GM12801 (cell line): ENCODE results near the gene FMNL1.

Experiments
- CTCF ChIP-seq: IDR thresholded peaks from one replicate; pipeline ENCODE4 v1.5.1; 2011; ENCODE audit warnings: control low read depth; ENCODE audit not compliant: insufficient read length; ENCODE audit errors: extremely low read depth

FMNL1 gene

GRCh38 chr17:45234641-45235415 lies 13.1 kb downstream of the FMNL1 start:
- TF ChIP-seq CTCF: no peak

- TF ChIP-seq CTCF: peak; percentile 86
These were observed 14.0 kb downstream of the FMNL1 start for GRCh38 chr17:45235416-45236281.

- no peak for TF ChIP-seq CTCF
These were observed 14.6 kb downstream of the FMNL1 start for GRCh38 chr17:45236282-45236606.

GRCh38 chr17:45237686-45238085 lies 16.0 kb downstream of the FMNL1 start:
- TF ChIP-seq CTCF: no peak

- no peak for TF ChIP-seq CTCF
These were observed 16.6 kb downstream of the FMNL1 start for GRCh38 chr17:45238155-45238774.

GRCh38 chr17:45240905-45241327 lies 19.2 kb downstream of the FMNL1 start:
- TF ChIP-seq CTCF: no peak

- TF ChIP-seq CTCF: no peak
These were observed 19.8 kb downstream of the FMNL1 start for GRCh38 chr17:45241328-45242028.
